Prostate gland (tissue), 2 donors: ENCODE measurements around the gene FGFR1OP2.
A peak's percentile ranks its signal among the peaks of the same experiment; 100 is the strongest.

Experiments used
- CTCF ChIP-seq, 4 experiments: fragments of 200-600 bp in 2 of 4; fragments of 450-650 bp in 2 of 4; sonication (generic) in 2 of 4; IDR thresholded peaks; 1 replicate in 3 of 4; 2 replicates in 1 of 4; pipeline ENCODE4 v1.5.1; 2016 to 2019; ENCODE audit warnings: antibody characterized with exemption in 4 of 4, mild to moderate bottlenecking in 2 of 4, moderate library complexity in 2 of 4
- POLR2A ChIP-seq: fragments of 450-650 bp; IDR thresholded peaks from one replicate; pipeline ENCODE4 v1.6.1; 2016; ENCODE audit warnings: antibody characterized with exemption, mild to moderate bottlenecking
- POLR2AphosphoS5 ChIP-seq: sonication (generic); formaldehyde crosslinking; IDR thresholded peaks from one replicate; pipeline ENCODE4 v1.6.1; 2017; ENCODE audit warnings: antibody characterized with exemption

GRCh38 chr12:26939192-26939832 lies 1.0 kb downstream of the FGFR1OP2 start:
- peak; percentile 33 for TF ChIP-seq POLR2AphosphoS5
- no peak for TF ChIP-seq CTCF (IDR thresholded peaks at IDR 0.05)
- TF ChIP-seq POLR2A = no peak
